RWPE2 (cell line): Measurements from ENCODE around the gene SETBP1.

ENCODE experiments used
- ATAC-seq: fragments of 200-7000 bp; cut with Tn5 transposase; 3 replicates; pipeline ENCODE4 v1.9.1; 2021; ENCODE audit warnings: low read depth
- DNase-seq: peaks from one replicate; pipeline ENCODE4 v3.0.0-alpha.2; 2020; ENCODE audit warnings: low spot score
- H3K27ac ChIP-seq: fragments of 450-650 bp; 2 replicates; pipeline ENCODE4 v1.5.1; 2017; ENCODE audit warnings: mild to moderate bottlenecking; ENCODE audit not compliant: poor library complexity, severe bottlenecking
- H3K27me3 ChIP-seq: fragments of 250-450 bp; sonication (Bioruptor Pico); 2 replicates; pipeline ENCODE4 v1.5.1; 2021; ENCODE audit warnings: mild to moderate bottlenecking, moderate library complexity; ENCODE audit not compliant: insufficient read depth, poor library complexity, severe bottlenecking
- H3K36me3 ChIP-seq: fragments of 250-450 bp; sonication (Bioruptor Pico); 2 replicates; pipeline ENCODE4 v1.5.1; 2020; ENCODE audit warnings: low read depth, mild to moderate bottlenecking, moderate library complexity
- H3K4me1 ChIP-seq: fragments of 250-450 bp; sonication (Bioruptor Pico); 2 replicates; pipeline ENCODE4 v1.5.1; 2021; ENCODE audit warnings: mild to moderate bottlenecking, moderate library complexity; ENCODE audit not compliant: insufficient read depth, poor library complexity, severe bottlenecking
- H3K4me3 ChIP-seq: fragments of 250-450 bp; sonication (Bioruptor Pico); 2 replicates; pipeline ENCODE4 v1.5.1; 2021; ENCODE audit warnings: mild to moderate bottlenecking, moderate library complexity; ENCODE audit not compliant: severe bottlenecking
- H3K9me3 ChIP-seq: fragments of 250-450 bp; sonication (Bioruptor Pico); 2 replicates; pipeline ENCODE4 v1.5.1; 2021; ENCODE audit warnings: mild to moderate bottlenecking, moderate library complexity; ENCODE audit not compliant: severe bottlenecking
- CTCF ChIP-seq: fragments of 450-650 bp; IDR thresholded peaks from one replicate; pipeline ENCODE4 v1.5.1; 2017; ENCODE audit warnings: mild to moderate bottlenecking, moderate library complexity; ENCODE audit not compliant: poor library complexity, severe bottlenecking

The SETBP1 gene

GRCh38 chr18:44815108-44815507 lies 134.4 kb downstream of the SETBP1 start:
- no peaks in the 10 kb centered on the region for H3K9me3 ChIP-seq
- no peaks in the 10 kb centered on the region for H3K4me1 ChIP-seq

GRCh38 chr18:44816050-44816449 lies 135.4 kb downstream of the SETBP1 start:
- no peak overlapping the region for H3K27ac ChIP-seq
- no peaks in the 10 kb centered on the region for H3K27me3 ChIP-seq
- no peaks in the 10 kb centered on the region for H3K36me3 ChIP-seq
- H3K9me3 ChIP-seq: no peaks in the 10 kb centered on the region
- H3K4me1 ChIP-seq: no peaks in the 10 kb centered on the region
- no peak for DNase-seq
- ATAC-seq: no peak
- no peak overlapping the region for H3K4me3 ChIP-seq
- TF ChIP-seq CTCF: no peak

More at GRCh38 chr18:44815108-44815507, 134.4 kb downstream of the SETBP1 start:
- Histone ChIP-seq H3K36me3 (no peaks in the 10 kb centered on the region), H3K27me3 (no peaks in the 10 kb centered on the region), H3K4me3 (no peak overlapping the region), H3K27ac (no peak overlapping the region)
- DNase-seq: no peak
- no peak for ATAC-seq
- no peak for TF ChIP-seq CTCF

GRCh38 chr18:44816477-44816876 lies 135.8 kb downstream of the SETBP1 start:
- Histone ChIP-seq H3K9me3 (no peaks in the 10 kb centered on the region), H3K4me1 (no peaks in the 10 kb centered on the region), H3K27me3 (no peaks in the 10 kb centered on the region), H3K36me3 (no peaks in the 10 kb centered on the region), H3K4me3 (no peak overlapping the region), H3K27ac (no peak overlapping the region)
- no peak for DNase-seq
- no peak for ATAC-seq
- no peak for TF ChIP-seq CTCF

GRCh38 chr18:44817831-44818473 lies 137.3 kb downstream of the SETBP1 start:
- no peak for ATAC-seq
- Histone ChIP-seq H3K9me3 (no peaks in the 10 kb centered on the region), H3K4me1 (peaks cover under 1% of the 10 kb centered on the region), H3K36me3 (no peaks in the 10 kb centered on the region), H3K27me3 (no peaks in the 10 kb centered on the region), H3K27ac (no peak overlapping the region), H3K4me3 (no peak overlapping the region)
- no peak for TF ChIP-seq CTCF
- no peak for DNase-seq

GRCh38 chr18:44818668-44819403 lies 138.1 kb downstream of the SETBP1 start:
- no peak overlapping the region for H3K27ac ChIP-seq
- DNase-seq (no peak), ATAC-seq (no peak)
- no peak for TF ChIP-seq CTCF
- no peaks in the 10 kb centered on the region for H3K27me3 ChIP-seq
- no peak overlapping the region for H3K4me3 ChIP-seq
- H3K36me3 ChIP-seq: no peaks in the 10 kb centered on the region
- H3K9me3 ChIP-seq: no peaks in the 10 kb centered on the region
- H3K4me1 ChIP-seq: peaks cover 9% of the 10 kb centered on the region
